ENCODE data around the gene TCF7L2. TPM values are rescaled to one million over a fixed set of nuclear protein-coding genes. Genes with fewer than 3 reads are reported as not detected.

Gene TCF7L2
- total and polyA plus RNA-seq, 4 donors = 14.0 to 57.8 (median 34.8) TPM

DNA sequence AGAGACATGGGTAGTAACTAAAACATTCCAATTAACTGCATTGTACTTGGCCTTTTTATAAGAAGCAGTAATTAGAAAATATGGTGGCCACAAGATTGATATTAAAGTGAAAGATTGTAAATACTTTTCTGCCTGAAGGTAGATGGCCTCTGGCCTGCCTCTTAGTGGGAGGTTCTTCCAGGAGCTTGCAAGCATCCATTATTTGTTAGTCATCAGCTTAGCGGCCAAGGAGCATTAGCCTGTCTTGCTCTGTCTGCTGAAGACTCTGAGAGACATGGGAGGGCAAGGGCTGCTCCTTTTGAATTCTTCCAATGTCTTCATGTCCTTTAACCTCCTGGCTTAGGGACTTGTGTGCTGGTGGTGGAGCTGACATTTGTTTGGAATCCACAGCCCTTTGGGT lies 80.4 kb downstream of the TCF7L2 start:
- H3K36me3 ChIP-seq (ENCODE audit: control insufficient read depth in 1 of 2, insufficient read depth in 2 of 2, low read length in 1 of 2) = no peaks in the 10 kb centered on the region
- ATAC-seq (ENCODE audit: low FRiP score) = no peak
- H3K27me3 ChIP-seq (ENCODE audit: control insufficient read depth in 1 of 2, insufficient read depth in 2 of 2, low read length in 1 of 2) = no peaks in the 10 kb centered on the region
- no peaks in the 10 kb centered on the region for H3K9me3 ChIP-seq (ENCODE audit: control insufficient read depth, low read length)
- H3K4me1 ChIP-seq (ENCODE audit: control insufficient read depth in 1 of 2, insufficient read depth in 2 of 2, low read length in 2 of 2) = peaks cover 6 to 15% of the 10 kb centered on the region in 2 donors
- intact Hi-C loops (cut with DNase I) = no loop called here
- no peak for DNase-seq
- no peak overlapping the region for H3K27ac ChIP-seq (ENCODE audit: low read depth in 1 of 2, low read length in 2 of 2)
- H3K4me3 ChIP-seq (ENCODE audit: low read length in 2 of 2) = no peak overlapping the region
- WGBS, 2 donors = 89 to 91% methylated on average over 1 of the region's 1 CpG

DNA sequence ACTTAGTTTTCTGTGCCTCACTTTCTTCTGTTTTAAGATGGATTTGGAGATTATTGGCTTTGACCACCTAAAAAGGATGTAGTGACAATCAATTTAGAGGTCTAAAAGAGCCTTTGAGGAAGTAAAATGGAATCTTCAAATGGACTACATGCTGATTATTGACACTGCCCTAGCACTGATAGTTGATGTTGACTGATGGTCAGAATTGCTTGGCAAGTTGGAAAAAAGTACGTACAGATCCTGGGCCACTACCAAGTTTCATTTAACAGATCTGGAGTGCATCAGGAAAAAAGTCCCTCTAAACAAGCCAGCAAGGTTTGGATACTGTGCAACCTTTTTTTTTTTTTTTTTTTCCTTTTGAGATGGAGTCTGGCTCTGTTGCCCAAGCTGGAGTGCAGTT lies 81.1 kb downstream of the TCF7L2 start:
- peaks cover 6 to 17% of the 10 kb centered on the region in 2 donors for H3K4me1 ChIP-seq (ENCODE audit: control insufficient read depth in 1 of 2, insufficient read depth in 2 of 2, low read length in 2 of 2)
- intact Hi-C loops (cut with DNase I) = no loop called here
- ATAC-seq (ENCODE audit: low FRiP score) (no peak), DNase-seq (no peak)
- no peaks in the 10 kb centered on the region for H3K27me3 ChIP-seq (ENCODE audit: control insufficient read depth in 1 of 2, insufficient read depth in 2 of 2, low read length in 1 of 2)
- WGBS, 2 donors = 21 to 25% methylated on average over 1 of the region's 1 CpG
- H3K36me3 ChIP-seq (ENCODE audit: control insufficient read depth in 1 of 2, insufficient read depth in 2 of 2, low read length in 1 of 2) = no peaks in the 10 kb centered on the region
- no peaks in the 10 kb centered on the region for H3K9me3 ChIP-seq (ENCODE audit: control insufficient read depth, low read length)
- H3K4me3 ChIP-seq (ENCODE audit: low read length in 2 of 2) = no peak overlapping the region
- H3K27ac ChIP-seq (ENCODE audit: low read depth in 1 of 2, low read length in 2 of 2) = no peak overlapping the region

DNA sequence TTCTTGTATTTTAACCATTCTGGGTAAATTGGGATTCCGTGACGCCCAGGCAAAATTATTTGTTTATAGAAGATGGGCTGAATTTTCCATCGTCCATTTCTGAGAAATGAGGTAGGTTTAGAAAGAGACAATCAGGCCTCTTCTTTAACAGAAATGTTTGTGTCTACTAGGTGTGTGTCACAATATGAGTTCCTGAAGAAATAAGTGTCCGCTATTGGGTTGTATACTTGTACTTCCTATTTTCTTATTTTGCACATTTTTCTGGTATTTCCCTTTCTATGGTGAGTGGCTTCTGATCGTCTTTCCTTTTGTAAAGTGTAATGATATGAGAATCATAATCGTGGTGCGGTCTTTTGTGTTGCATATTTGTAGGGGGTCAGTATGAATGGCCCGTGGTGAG lies 83.9 kb downstream of the TCF7L2 start:
- ATAC-seq (ENCODE audit: low FRiP score) = no peak
- no peak overlapping the region for H3K27ac ChIP-seq (ENCODE audit: low read depth in 1 of 2, low read length in 2 of 2)
- 87 to 96% methylated on average over 8 of the region's 8 CpGs for WGBS, 2 donors
- H3K4me3 ChIP-seq (ENCODE audit: low read length in 2 of 2) = no peak overlapping the region
- no peak for DNase-seq
- H3K9me3 ChIP-seq (ENCODE audit: control insufficient read depth, low read length) = no peaks in the 10 kb centered on the region
- intact Hi-C loops (cut with DNase I) = no loop called here
- H3K36me3 ChIP-seq (ENCODE audit: control insufficient read depth in 1 of 2, insufficient read depth in 2 of 2, low read length in 1 of 2) = no peaks in the 10 kb centered on the region
- H3K27me3 ChIP-seq (ENCODE audit: control insufficient read depth in 1 of 2, insufficient read depth in 2 of 2, low read length in 1 of 2) = no peaks in the 10 kb centered on the region
- peaks cover 4 to 9% of the 10 kb centered on the region in 2 donors for H3K4me1 ChIP-seq (ENCODE audit: control insufficient read depth in 1 of 2, insufficient read depth in 2 of 2, low read length in 2 of 2)

DNA sequence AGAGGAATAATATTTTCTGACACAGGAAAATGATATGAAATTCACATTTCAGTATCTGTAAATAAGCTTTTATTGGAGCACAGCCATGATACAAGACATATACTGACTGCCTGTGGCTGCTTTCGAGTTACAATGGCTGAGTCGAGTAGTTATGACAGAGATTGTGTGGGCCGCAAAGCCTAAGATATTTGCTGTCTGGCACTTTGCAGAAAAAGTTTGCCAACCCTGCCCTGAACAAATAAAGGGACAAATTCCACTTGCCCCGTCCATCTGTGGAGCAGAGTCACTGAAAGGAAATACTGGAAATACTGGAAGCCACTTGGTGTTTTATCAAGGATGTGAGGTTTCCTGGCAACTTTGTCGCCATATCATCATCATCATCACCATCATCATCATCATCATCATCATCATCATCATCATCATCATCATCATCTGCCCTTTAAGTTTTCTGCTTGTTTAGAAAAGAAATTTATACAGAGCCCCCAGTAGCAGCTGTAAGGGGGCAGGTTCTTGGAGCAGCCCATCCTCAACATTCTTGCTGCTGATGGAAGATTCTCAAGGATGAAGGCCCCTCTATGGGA lies 85.8 kb downstream of the TCF7L2 start:
- DNase-seq = no peak
- intact Hi-C loops (cut with DNase I) = no loop called here
- Histone ChIP-seq H3K36me3 (ENCODE audit: control insufficient read depth in 1 of 2, insufficient read depth in 2 of 2, low read length in 1 of 2) (no peaks in the 10 kb centered on the region), H3K27ac (ENCODE audit: low read depth in 1 of 2, low read length in 2 of 2) (peak overlapping the region; percentile 5 to 83), H3K4me1 (ENCODE audit: control insufficient read depth in 1 of 2, insufficient read depth in 2 of 2, low read length in 2 of 2) (peaks cover 4 to 9% of the 10 kb centered on the region in 2 donors), H3K27me3 (ENCODE audit: control insufficient read depth in 1 of 2, insufficient read depth in 2 of 2, low read length in 1 of 2) (no peaks in the 10 kb centered on the region), H3K4me3 (ENCODE audit: low read length in 2 of 2) (no peak overlapping the region), H3K9me3 (ENCODE audit: control insufficient read depth, low read length) (no peaks in the 10 kb centered on the region)
- WGBS, 2 donors = 7 to 8% methylated on average over 5 of the region's 5 CpGs
- peak; percentile 64 for ATAC-seq (ENCODE audit: low FRiP score)

DNA sequence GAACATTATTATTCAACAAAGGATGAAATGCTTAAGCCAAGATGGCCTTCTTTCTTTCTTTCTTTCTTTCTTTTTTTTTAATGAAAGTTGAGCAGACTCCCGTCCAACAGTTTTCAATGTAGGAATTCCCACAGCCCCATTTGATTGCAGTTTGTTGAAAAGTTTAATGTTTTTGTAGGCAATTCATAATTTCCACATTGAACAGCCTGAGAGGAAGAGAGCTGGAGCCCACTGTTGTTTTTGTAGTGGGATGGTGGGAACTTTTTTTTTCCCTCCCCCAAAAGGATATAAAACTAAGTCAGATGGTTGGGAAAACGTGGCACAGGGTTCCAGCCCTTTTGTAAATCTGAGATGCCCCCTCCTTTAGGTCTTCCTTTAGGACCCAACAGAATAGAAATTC lies 86.6 kb downstream of the TCF7L2 start:
- Histone ChIP-seq H3K4me3 (ENCODE audit: low read length in 2 of 2) (no peak overlapping the region), H3K27me3 (ENCODE audit: control insufficient read depth in 1 of 2, insufficient read depth in 2 of 2, low read length in 1 of 2) (no peaks in the 10 kb centered on the region), H3K27ac (ENCODE audit: low read depth in 1 of 2, low read length in 2 of 2) (peak overlapping the region; percentile 76 to 84), H3K4me1 (ENCODE audit: control insufficient read depth in 1 of 2, insufficient read depth in 2 of 2, low read length in 2 of 2) (peaks cover 9% of the 10 kb centered on the region in 2 donors), H3K9me3 (ENCODE audit: control insufficient read depth, low read length) (no peaks in the 10 kb centered on the region), H3K36me3 (ENCODE audit: control insufficient read depth in 1 of 2, insufficient read depth in 2 of 2, low read length in 1 of 2) (no peaks in the 10 kb centered on the region)
- ATAC-seq (ENCODE audit: low FRiP score) = no peak
- intact Hi-C loops (cut with DNase I) = no loop called here
- WGBS, 2 donors = 7 to 19% methylated on average over 2 of the region's 2 CpGs
- no peak for DNase-seq

DNA sequence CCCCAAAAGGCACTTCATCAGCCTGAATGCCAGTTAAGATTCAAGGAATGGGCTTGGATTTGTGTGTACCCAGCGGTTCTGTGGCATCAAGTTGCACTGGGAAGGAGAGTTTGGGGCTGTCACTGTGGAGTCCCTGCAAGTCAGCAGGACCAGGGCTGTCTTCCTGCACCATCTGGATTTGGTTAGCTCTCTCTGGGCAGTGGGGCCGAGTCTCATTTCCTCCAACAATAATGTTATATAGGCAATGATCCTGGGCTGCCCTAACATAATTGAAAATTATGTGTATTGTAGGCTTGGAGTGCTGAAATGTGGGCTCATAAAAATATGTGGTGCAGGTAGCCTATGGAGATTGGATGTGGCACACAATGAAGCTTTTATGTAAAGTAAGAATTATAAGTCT lies 87.2 kb downstream of the TCF7L2 start:
- Histone ChIP-seq H3K9me3 (ENCODE audit: control insufficient read depth, low read length) (no peaks in the 10 kb centered on the region), H3K27me3 (ENCODE audit: control insufficient read depth in 1 of 2, insufficient read depth in 2 of 2, low read length in 1 of 2) (no peaks in the 10 kb centered on the region), H3K27ac (ENCODE audit: low read depth in 1 of 2, low read length in 2 of 2) (peak overlapping the region in 1 of 2 donors; percentile 65), H3K4me1 (ENCODE audit: control insufficient read depth in 1 of 2, insufficient read depth in 2 of 2, low read length in 2 of 2) (peaks cover 9 to 14% of the 10 kb centered on the region in 2 donors), H3K36me3 (ENCODE audit: control insufficient read depth in 1 of 2, insufficient read depth in 2 of 2, low read length in 1 of 2) (no peaks in the 10 kb centered on the region), H3K4me3 (ENCODE audit: low read length in 2 of 2) (no peak overlapping the region)
- 64 to 81% methylated on average over 2 of the region's 2 CpGs for WGBS, 2 donors
- DNase-seq (no peak), ATAC-seq (ENCODE audit: low FRiP score) (no peak)
- intact Hi-C loops (cut with DNase I) = no loop called here

DNA sequence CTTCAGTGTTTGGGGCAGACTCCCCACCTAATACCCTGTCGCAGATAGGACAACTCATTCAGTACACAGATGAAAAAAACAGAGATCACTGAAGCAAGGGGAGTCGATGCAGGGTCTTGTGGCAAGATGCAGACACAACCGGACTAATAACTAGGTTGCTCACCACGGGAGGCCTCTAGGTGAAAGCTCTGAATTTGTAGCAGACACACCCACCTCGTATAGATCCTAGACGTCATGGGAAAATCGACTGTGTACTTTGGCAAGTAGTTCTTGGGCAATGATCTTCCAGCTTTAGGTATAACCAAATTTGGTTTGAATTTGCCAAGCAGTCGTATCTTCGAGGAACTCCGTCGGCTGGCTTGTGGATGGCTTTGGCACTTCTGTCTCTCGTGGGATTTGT lies 88.1 kb downstream of the TCF7L2 start:
- ATAC-seq (ENCODE audit: low FRiP score) = no peak
- H3K4me1 ChIP-seq (ENCODE audit: control insufficient read depth in 1 of 2, insufficient read depth in 2 of 2, low read length in 2 of 2) = peaks cover 12 to 20% of the 10 kb centered on the region in 2 donors
- WGBS, 2 donors = 71% methylated on average over 12 of the region's 12 CpGs

DNA sequence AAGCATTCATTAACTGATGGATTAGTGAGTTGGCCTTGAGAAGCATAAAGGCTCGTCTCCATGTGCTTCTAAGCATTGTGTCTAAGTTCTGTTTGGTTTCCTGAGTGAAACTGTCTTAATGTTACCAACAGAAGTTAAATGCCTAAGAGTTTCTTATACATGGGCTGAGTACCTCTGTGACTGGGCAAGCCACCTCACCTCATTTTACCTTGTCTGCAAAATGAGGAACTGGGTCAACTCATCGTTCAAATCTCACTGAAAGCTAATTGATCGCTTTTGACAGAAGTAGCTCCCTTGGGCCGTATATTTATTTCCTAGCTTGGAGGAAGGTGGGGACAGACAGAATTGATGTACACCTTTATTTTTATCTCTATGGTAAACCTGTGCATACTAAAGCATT lies 88.9 kb downstream of the TCF7L2 start:
- DNase-seq (no peak), ATAC-seq (ENCODE audit: low FRiP score) (no peak)
- 91 to 92% methylated on average over 4 of the region's 4 CpGs for WGBS, 2 donors
- H3K36me3 ChIP-seq (ENCODE audit: control insufficient read depth in 1 of 2, insufficient read depth in 2 of 2, low read length in 1 of 2) = no peaks in the 10 kb centered on the region
- H3K4me3 ChIP-seq (ENCODE audit: low read length in 2 of 2) = no peak overlapping the region
- H3K9me3 ChIP-seq (ENCODE audit: control insufficient read depth, low read length) = no peaks in the 10 kb centered on the region
- no peaks in the 10 kb centered on the region for H3K27me3 ChIP-seq (ENCODE audit: control insufficient read depth in 1 of 2, insufficient read depth in 2 of 2, low read length in 1 of 2)
- H3K27ac ChIP-seq (ENCODE audit: low read depth in 1 of 2, low read length in 2 of 2) = no peak overlapping the region
- intact Hi-C loops (cut with DNase I) = no loop called here
- peaks cover 14 to 24% of the 10 kb centered on the region in 2 donors for H3K4me1 ChIP-seq (ENCODE audit: control insufficient read depth in 1 of 2, insufficient read depth in 2 of 2, low read length in 2 of 2)

More for the DNA sequence above, 88.1 kb downstream of the TCF7L2 start:
- no peak overlapping the region for H3K4me3 ChIP-seq (ENCODE audit: low read length in 2 of 2)
- no peaks in the 10 kb centered on the region for H3K9me3 ChIP-seq (ENCODE audit: control insufficient read depth, low read length)
- peak overlapping the region in 1 of 2 donors; percentile 50 for H3K27ac ChIP-seq (ENCODE audit: low read depth in 1 of 2, low read length in 2 of 2)
- no peaks in the 10 kb centered on the region for H3K36me3 ChIP-seq (ENCODE audit: control insufficient read depth in 1 of 2, insufficient read depth in 2 of 2, low read length in 1 of 2)
- H3K27me3 ChIP-seq (ENCODE audit: control insufficient read depth in 1 of 2, insufficient read depth in 2 of 2, low read length in 1 of 2) = no peaks in the 10 kb centered on the region
- no peak for DNase-seq
- intact Hi-C loops (cut with DNase I) = no loop called here

DNA sequence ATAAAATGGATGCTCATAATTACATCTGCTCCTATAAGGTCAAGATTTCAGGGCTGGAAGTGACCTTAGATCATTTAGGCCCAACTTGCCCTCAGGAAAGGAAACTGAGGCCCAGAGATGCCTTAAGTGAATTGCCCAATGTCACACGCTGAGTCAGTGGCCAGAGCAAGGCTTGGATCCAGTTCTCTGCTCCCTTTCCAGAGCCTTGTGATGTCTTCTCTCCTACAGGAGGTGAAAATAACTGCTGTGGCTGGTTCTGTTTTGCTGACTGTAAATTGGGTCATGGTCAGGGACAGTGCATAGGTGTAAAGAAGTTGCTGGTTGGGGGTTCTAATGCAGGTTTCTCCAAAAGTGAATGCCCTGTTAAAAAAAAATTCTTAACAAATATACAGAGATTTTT lies 91.3 kb downstream of the TCF7L2 start:
- H3K4me1 ChIP-seq (ENCODE audit: control insufficient read depth in 1 of 2, insufficient read depth in 2 of 2, low read length in 2 of 2) = peaks cover 11 to 24% of the 10 kb centered on the region in 2 donors
- no peaks in the 10 kb centered on the region for H3K27me3 ChIP-seq (ENCODE audit: control insufficient read depth in 1 of 2, insufficient read depth in 2 of 2, low read length in 1 of 2)
- H3K27ac ChIP-seq (ENCODE audit: low read depth in 1 of 2, low read length in 2 of 2) = peak overlapping the region in 1 of 2 donors; percentile 28
- intact Hi-C loops (cut with DNase I) = no loop called here
- DNase-seq = no peak
- H3K36me3 ChIP-seq (ENCODE audit: control insufficient read depth in 1 of 2, insufficient read depth in 2 of 2, low read length in 1 of 2) = no peaks in the 10 kb centered on the region
- no peaks in the 10 kb centered on the region for H3K9me3 ChIP-seq (ENCODE audit: control insufficient read depth, low read length)
- ATAC-seq (ENCODE audit: low FRiP score) = no peak
- no peak overlapping the region for H3K4me3 ChIP-seq (ENCODE audit: low read length in 2 of 2)
- WGBS, 2 donors = 84 to 92% methylated on average over 1 of the region's 1 CpG
